Measurements from ENCODE around the gene SSH2.

- TF ChIP-seq, protein P1, sequence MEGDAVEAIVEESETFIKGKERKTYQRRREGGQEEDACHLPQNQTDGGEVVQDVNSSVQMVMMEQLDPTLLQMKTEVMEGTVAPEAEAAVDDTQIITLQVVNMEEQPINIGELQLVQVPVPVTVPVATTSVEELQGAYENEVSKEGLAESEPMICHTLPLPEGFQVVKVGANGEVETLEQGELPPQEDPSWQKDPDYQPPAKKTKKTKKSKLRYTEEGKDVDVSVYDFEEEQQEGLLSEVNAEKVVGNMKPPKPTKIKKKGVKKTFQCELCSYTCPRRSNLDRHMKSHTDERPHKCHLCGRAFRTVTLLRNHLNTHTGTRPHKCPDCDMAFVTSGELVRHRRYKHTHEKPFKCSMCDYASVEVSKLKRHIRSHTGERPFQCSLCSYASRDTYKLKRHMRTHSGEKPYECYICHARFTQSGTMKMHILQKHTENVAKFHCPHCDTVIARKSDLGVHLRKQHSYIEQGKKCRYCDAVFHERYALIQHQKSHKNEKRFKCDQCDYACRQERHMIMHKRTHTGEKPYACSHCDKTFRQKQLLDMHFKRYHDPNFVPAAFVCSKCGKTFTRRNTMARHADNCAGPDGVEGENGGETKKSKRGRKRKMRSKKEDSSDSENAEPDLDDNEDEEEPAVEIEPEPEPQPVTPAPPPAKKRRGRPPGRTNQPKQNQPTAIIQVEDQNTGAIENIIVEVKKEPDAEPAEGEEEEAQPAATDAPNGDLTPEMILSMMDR (IDR thresholded peaks at IDR 0.05; ENCODE audit: low read length) = peak; percentile 97
- TF ChIP-seq EZH2 (optimal IDR thresholded peaks at IDR 0.05; ENCODE audit: low read depth, low read length) (no peak), EZH2phosphoT487 (IDR thresholded peaks at IDR 0.05; ENCODE audit: low read length) (no peak)
Measured at GRCh38 chr17:29591737-29592608, 338.1 kb downstream of the SSH2 start.
